AML-193 (cell line): ENCODE measurements around the gene DHRSX.
"Not testable (repeated sequence)": the region's sequence is repeated elsewhere in the genome, so short reads cannot be mapped to it uniquely, and the experiment has no call there.

ENCODE experiments used
- DNase-seq, 2 experiments: peaks; one replicate each; lab custom pipeline; 2025; lab: John Stamatoyannopoulos, UW

DHRSX gene, protein sequence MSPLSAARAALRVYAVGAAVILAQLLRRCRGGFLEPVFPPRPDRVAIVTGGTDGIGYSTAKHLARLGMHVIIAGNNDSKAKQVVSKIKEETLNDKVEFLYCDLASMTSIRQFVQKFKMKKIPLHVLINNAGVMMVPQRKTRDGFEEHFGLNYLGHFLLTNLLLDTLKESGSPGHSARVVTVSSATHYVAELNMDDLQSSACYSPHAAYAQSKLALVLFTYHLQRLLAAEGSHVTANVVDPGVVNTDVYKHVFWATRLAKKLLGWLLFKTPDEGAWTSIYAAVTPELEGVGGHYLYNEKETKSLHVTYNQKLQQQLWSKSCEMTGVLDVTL

DNA sequence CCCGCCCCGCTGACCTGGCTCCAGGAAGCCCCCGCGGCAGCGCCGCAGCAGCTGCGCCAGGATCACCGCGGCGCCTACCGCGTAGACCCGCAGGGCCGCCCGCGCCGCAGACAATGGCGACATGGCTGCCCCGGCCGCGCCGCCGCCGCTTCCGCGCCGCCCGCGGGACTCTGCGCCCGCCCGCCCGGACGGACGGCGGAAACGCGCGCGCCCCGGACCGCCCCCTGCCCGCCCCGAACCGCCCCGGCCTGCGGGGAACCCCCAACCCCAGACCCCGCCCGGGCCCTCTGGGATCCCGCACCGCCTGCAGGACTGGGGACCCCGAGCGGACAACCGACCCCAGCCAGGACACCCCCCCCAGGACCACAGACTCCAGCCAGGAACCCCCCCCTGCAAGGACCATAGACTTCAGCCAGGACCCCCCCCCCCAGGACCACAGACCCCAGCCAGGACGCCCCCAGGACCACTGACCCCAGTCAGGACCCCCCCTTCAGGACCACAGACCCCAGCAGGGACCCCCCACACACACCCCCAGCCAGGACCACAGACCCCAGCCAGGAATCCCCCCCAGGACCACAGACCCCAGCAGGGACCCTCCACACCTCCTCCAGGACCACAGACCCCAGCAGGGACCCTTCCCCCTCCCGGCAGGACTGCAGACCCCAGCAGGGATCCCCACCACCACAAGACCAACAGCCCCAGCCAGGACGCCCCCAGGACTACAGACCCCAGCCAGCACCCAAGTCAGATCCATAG lies at the start of gene DHRSX, which contains the start of gene ZBED1:
Gene DHRSX (minus strand): TSS at position 174 of the 756 bp plus-strand sequence. CDS start 51 bp downstream, at position 123.
Gene ZBED1 (minus strand): TSS at position 174 of the 756 bp plus-strand sequence. CDS start 10,257 bp downstream, outside the sequence.
- no peak for DNase-seq

DNA sequence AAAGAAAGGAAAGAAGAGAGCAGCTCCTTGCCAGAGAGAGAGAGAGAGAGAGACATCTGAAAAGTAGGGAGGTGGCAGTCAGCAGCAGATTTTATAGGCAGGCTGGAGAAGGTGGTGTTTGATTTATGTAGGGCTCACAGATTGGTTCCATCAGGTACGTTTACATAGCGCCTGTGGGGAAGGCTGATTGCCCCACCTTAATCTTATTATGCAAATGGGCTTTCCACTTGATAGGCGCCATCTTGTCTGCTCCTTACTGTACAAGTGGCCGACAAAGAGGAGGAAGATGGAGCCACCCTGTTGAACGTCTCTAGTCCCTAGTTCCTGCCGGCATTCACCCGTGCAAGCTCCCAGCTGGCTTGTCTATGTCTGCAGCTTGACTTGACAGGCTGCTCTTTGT lies 49.1 kb upstream of the DHRSX start:
- no peak for DNase-seq

DNA sequence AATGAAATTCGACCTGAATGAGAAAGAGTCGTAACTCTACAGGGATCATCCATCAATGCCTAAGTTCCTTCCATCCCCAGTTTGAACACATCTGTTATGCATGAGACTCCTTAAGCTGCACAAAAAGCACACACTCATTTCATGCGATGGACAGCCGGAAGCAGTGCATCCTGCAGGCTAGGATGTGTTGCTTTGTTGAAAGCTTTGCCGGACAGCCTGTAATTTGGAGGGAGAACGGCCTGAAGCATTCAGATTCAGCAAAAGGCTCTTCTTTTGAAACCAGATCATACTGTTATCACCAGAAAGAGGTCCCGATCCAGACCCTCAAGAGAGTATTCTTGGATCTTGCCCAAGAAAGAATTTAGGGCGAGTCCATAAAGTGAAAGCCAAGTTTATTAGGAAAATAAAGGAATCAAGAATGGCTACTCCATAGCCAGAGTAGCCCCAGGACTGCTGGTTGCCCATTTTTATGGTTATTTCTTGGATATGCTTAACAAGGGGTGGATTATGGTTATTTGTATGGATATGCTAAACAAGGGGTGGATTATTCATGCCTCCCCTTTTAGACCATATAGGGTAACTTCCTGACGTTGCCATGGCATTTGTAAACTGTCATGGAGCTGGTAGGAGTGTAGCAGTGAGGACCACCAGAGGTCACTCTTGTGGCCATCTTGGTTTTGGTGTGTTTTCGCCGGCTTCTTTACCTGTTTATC lies 48.1 kb upstream of the DHRSX start:
- DNase-seq: no peak

DNA sequence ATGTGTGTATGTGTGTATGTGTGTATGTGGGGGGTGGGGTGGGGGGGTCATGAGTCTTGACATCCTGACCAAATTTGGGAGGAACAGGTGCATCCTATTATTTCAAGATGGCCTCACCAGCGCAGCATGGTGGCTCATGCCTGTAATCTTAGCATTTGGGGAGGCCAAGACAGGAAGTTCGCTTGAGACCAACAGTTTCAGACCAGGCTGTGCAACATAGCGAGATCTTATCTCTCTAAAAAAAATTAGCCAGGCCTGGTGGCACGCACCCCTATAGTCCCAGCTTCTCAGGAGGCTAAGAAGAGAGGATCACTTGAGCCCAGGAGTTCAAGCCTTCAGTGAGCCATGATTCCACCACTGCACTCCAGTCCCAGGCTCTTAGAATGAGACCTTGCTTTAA lies 47.0 kb upstream of the DHRSX start:
- DNase-seq: no peak

DNA sequence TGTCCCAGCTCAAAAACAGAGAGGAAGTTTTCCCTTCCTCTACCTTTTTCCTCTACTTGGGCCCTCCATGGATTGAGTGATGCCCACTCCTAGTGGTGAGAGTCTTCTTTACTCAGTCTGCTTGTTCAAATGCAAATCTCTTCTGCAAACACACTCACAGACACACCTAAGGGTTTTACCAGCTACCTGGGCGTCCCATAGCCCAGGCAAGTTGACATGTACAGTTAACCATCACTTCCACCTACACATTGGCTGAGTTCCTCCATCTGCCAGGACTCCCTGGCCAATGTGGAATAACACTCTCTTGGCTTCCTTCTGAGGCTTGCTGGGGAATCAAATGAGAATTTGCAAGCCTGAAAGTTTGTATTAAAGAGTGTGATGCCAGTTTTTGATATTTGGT lies 45.7 kb upstream of the DHRSX start:
- no peak for DNase-seq

DNA sequence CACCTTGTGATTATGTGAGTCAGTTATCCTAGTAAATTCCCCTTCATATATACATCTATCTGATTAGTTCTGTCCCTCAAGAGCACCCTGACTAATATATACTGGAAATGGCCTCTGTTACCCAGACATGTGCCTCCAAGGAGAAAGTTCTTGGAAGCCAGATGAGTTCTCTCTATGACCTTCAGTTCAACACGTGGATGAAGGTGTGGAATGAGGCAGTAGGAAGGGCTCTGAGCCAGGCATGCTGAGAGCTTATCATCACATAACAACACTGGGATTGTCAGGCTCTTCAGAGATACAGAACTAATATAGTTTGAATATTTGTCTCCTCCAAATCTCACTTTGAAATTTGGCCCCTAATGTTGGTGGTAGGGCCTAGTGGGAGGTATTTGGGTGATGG lies 44.4 kb upstream of the DHRSX start:
- DNase-seq: no peak

DNA sequence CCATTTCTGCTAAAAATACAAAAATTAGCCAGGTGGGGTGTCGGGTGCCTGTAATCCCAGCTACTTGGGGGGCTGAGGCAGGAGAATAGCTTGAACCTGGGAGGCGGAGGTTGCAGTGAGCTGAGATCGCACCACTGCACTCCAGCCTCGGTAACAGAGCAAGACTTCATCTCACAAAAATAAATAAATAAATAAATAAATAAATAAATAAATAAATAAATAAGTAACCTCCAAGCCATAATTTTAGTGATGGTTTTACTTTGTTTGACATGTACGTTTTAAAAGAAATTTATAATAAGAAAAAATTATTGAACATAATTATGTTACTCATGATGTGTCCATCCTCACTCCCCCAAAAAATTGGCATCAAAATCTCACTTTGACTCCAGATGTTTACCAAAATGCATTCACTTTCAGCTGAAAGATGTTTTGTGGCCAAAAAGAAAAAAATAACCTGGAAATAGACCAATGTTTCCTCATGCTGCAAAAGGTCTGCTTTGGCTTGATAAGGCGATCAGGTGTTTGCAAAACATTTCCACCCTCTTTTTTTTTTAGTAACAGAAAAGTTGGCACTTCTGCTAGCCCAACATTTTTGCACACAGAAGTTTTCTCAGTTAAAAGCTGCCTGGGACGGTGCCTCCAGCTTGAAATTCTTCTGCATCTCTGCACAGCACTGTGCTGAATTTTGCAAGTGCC lies 42.2 kb upstream of the DHRSX start:
- no peak for DNase-seq

DNA sequence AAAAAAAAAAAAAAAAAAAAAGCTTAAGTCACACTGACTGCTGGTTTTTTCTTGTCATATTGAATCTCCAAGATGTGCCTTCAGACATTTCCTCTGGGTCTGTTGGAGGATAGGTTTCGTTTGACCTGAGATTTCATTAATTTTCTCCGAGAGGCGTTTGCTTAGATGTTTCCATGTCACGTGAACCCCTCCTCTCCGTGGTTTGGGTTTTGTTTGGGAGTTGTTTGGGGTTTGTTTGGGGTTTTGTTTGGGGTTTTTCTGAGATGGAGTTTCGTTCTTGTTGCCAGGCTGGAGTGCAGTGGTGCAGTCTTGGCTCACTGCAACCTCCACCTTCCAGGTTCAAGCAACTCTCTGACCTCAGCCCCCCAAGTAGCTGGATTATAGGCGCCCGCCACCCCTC lies 40.8 kb upstream of the DHRSX start:
- DNase-seq: no peak

DNA sequence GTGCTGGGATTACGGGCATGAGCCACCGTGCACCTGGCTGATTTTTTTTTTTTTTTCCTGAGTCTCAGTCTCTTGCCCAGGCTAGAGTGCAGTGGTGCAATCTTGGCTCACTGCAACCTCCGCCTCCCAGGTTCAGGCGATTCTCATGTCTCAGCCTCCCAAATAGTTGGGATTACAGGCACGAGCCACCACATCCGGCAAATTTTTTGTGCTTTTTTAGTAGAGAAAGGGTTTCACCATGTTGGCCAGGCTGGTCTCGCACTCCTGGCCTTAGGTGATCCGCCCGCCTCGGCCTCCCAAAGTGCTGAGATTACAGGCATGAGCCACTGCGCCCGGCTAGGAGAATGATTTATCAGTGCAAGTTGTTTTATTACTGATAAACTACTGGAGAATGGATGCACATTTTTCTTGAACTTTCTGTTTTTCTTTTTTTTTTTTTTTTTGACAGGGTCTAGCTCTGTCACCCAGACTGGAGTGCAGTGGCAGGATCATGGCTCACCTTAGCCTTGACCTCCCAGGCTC lies 39.7 kb upstream of the DHRSX start:
- no peak for DNase-seq

DNA sequence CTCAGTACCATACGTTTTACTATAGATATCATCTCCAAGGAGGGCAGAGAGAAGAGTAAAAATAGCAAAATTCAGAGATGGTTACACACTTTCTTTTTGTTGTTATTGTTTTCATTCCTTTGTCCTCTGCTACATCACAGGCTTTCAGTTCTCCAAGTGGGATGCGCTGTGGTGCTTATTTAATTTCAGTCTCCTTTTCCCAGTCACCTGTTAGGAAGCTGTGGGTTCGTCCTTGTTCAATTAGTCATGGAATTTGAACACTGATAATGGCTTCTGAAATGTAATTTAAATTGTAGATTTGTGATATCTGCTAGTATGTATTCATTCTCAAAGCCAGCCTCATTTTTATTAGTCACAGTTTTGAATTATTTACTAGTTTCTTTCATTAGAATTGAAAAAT lies 38.8 kb upstream of the DHRSX start:
- DNase-seq: no peak

DNA sequence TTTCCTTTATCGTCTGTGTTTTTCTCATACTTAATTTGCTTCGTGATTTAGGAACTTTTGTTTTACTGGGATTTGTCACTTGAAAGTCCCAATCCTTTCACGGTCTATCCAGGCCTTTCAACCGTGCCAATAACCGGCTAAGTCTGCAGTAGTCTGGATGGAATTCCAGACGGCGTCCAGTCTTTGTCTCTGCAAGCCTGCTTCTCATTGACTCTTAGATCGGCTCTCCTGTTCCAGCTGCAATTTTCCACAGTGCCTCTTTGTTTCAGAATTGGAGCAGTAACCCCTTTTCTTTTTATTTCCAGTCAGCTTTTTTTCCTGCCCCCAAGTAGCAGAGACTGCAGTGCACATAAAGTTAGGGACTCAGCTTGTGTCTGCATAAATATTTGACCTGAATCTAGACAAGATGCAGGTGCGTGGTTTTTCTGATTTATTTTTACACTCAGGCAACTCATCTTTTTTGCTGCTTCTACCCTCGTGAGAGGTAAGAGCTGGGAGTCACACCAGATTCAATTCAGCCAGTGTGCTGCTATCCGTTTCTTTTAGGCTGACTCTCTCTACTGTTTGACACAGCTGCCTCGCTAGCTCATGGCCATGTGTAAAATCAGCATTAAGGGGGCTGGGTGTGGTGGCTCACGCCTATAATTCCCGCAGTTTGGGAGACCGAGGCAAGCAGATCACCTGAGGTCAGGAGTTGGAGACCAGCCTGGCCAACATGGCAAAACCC lies 37.4 kb upstream of the DHRSX start:
- no peak for DNase-seq

DNA sequence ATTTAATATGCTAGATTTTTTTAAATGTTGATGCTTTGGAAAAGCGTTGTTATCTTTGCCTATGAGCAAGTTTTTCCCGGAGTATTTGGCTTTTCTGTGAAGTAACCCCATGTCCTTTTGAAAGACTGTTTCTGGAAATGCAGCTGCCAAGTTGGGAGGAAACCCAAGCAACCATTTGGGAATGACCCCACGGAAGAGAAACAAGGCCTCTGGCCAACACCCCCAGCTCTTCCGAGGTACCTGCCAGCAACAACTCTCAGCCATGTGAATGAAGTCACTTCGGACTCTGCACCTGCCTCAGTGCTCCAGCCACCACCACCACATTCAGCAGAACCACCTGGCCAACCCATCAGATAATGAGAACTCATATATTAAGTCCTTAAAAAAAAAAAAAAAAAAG lies 36.2 kb upstream of the DHRSX start:
- no peak for DNase-seq

DNA sequence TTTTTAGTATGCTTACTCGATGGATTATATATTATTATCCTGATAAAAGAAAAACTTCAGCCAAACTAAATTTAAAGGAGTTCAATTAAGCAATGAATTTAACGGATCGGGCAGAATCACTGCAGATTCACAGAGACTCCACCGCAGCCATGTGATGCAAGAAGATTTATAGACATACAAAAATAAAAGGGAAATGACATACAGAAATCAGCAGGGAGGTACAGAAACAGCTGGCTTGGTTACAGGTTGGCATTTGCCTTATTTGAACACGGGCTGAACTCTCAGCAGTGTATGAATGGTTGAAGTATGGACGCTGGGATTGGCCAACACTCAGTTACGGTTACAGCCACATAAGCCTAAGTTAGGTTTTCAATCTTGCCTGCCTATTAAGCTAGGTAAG lies 35.4 kb upstream of the DHRSX start:
- DNase-seq: no peak

DNA sequence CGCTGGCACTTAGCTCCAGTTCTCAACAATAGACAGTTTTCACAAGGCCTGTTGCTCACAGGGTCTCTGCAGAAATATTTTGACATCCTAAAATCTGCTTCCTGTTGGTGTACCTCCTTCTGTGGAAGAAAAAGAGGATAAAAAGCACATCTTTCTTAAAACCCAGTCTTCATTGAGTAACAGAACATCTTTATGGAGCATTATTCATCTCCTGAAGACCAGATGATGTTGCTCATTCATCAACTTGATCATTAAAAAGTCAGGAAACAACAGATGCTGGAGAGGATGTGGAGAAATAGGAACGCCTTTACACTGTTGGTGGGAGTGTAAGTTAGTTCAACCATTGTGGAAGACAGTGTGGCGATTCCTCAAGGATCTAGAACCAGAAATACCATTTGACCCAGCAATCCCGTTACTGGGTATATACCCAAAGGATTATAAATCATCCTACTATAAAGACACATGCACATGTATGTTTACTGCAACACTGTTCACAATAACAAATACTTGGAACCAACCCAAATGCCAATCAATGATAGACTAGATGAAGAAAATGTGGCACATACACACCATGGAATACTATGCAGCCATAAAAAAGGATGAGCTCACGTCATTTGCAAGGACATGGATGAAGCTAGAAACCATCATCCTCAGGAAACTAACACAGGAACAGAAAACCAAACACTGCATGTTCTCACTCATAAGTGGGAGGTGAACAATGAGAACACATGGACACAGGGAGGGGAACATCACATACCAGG lies 33.7 kb upstream of the DHRSX start:
- DNase-seq: not testable (repeated sequence)

DNA sequence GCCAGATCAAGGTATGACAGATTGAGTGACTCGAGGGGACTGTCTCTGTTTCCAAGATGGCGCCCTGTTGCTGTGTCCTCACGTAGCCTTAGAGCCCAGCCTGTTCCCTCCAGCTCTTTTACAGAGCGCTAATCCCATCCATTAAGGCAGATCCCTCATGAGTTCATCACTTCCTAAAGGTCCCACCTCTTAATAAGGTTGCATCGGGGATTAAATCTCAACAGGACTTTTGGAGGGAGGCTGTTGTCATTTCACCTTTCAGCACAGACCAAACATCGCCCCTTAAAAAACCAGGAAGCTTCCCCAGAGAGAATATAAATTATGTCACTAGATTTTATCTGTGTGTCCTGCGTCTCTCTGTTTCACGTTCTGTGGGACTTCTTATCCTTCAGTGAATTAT lies 32.6 kb upstream of the DHRSX start:
- no peak for DNase-seq

DNA sequence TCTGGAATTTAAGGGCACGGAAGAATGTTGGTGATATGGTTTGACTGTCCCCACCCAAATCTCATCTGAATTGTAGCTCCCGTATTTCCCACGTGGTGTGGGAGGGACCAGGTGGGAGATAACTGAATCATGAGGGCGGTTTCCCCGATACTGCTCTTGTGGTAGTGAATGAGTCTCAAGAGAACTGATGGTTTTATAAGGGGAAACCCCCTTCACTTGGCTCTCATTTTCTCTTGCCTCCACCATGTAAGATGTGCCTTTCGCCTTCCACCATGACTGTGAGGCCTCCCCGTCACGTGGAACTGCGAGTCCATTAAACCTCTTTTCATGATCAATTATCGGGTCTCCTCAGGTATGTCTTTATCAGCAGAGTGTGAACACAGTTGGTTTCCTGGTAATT lies 25.6 kb upstream of the DHRSX start:
- DNase-seq: no peak

DNA sequence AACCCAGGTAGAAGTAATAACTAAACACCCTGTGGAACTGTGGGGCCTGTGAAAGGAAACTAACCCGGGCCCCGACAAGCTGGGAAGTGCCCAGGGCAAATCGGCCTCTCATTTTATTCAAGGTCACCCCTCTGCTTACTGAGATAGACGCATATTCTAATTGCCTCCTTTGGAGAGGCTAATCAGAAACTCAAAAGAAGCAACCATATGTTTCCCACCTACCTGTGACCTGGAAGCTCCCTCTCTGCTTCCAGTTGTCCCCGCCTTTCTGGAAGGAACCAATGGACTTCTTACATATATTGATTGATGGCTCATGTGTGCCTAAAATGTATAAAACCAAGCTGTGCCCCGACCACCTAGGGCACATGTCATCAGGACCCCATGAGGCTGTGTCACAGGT lies 23.1 kb upstream of the DHRSX start:
- DNase-seq: no peak

DNA sequence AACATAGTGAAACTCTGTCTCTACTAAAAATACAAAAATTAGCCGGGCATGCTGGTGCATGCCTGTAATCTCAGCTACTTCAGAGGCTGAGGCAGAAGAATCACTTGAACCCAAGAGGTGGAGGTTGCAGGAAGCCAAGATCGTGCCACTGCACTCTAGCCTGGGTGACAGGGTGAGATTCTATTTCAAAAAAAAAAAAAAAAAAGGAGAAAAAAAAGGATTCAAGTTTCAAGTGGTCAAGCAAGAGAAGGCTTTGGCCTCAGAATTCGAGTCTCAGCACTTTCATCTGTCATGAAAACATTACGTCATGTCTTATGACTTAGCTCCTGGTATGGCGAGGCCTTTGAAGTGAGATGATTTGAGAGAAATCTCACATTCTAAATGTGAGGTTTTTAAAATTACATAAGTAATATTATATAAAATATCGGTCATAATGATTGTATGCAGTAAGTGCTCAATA lies 21.2 kb upstream of the DHRSX start:
- DNase-seq: no peak

DNA sequence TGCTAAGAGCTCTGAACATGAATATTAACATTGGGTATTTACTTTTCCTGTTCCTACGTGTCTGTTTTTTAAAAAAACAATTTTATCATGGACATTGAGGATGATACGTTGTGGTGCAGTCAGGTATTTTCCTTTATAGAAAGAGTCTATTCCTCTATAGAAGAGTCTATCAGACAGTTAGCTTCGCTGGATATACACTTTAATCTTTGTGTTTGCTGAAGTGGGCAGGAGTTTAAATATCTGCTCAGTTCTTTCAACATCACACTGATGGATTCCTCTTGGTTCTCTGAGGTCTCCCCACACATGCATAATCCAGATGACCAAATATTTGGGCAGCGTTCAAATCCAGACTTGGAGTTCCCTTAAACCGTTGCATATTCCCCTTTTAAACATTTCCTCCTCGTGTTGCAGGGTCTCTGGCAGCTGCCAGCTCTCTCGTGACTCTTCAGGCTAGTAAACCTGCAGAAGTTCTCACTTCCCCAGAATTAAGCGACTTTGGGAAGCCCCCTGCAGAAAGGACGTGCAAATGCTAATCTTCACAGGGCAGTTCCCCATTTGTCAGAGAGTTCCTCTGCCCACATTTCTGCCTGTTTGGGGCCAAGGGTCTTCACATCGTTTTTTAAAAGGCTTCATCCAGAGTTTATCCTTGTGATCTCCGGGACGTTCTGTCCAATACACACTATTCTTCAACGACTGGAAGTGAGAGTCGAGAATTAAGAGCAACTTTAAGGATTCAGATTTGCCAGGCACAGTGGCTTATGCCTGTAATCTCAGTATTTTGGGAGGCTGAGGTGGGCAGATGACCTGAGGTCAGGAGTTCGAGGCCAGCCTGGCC lies 20.5 kb upstream of the DHRSX start:
- no peak for DNase-seq

DNA sequence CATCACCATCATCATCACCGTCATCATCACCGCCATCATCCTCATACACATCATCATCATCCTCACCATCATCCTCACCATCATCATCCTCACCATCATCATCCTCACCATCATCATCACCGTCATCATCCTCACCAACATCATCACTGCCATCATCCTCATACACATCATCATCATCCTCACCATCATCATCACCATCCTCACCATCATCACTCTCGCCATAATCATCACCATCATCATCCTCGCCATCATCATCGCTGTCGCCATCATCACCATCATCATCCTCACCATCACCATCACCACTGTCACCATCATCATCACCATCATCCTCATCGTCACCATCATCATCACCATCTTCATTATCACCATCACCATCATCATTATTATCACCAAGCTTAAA lies 19.8 kb upstream of the DHRSX start:
- DNase-seq: no peak
